Spinal cord (tissue), 10 donors: ENCODE data around the gene BBX. TPM values are rescaled to one million over a fixed set of nuclear protein-coding genes. Genes with fewer than 3 reads are reported as not detected.

Experiments used
- DNase-seq, 6 donors: peaks; one replicate each; pipeline versions ENCODE4 v3.0.0 to v3.0.0-alpha.2; 2013 to 2015; ENCODE audit warnings: low spot score in 6 of 6, low read depth in 4 of 6
- H3K27ac ChIP-seq: one replicate; pipeline ENCODE4 v1.5.1; 2013; ENCODE audit warnings: low read depth, low read length, control low read depth
- H3K27me3 ChIP-seq: one replicate; pipeline ENCODE4 v1.6.1; 2013; ENCODE audit warnings: low read length; ENCODE audit not compliant: control insufficient read depth, insufficient read depth
- H3K36me3 ChIP-seq: one replicate; pipeline ENCODE4 v1.6.1; 2013; ENCODE audit warnings: low read length; ENCODE audit not compliant: control insufficient read depth, insufficient read depth
- H3K4me1 ChIP-seq: one replicate; pipeline ENCODE4 v1.6.1; 2013; ENCODE audit warnings: low read length; ENCODE audit not compliant: control insufficient read depth, insufficient read depth
- H3K4me3 ChIP-seq: one replicate; pipeline ENCODE4 v1.5.1; 2013; ENCODE audit warnings: low read depth, low read length, control low read depth
- H3K9me3 ChIP-seq: one replicate; pipeline ENCODE4 v1.6.1; 2013; ENCODE audit warnings: low read length; ENCODE audit not compliant: control insufficient read depth, insufficient read depth
- WGBS: methylation state at CpG from one replicate; pipeline ENCODE4 v1.1.5; 2013; ENCODE audit warnings: missing lambda C conversion rate; ENCODE audit not compliant: insufficient coverage; 5-methylcytosine and 5-hydroxymethylcytosine counted together
- polyA plus RNA-seq, 2 donors: library from polyadenylated mRNA; unstranded; fragments of 120-200 nt; gene quantifications; one replicate each; pipeline ENCODE4 v1.2.1, GENCODE V29; 2013; ENCODE audit not compliant: insufficient read length in 2 of 2
- total RNA-seq, 2 donors: library from RNA; depleted of rRNA in 1 of 2; stranded (reverse); fragments of 120-200 nt in 1 of 2; fragments of >200 nt in 1 of 2; gene quantifications; one replicate each; pipeline versions ENCODE4 v1.2.3 to v1.2.4, GENCODE V29; 2013 to 2014
- donor health status: healthy.

The BBX gene
- total and polyA plus RNA-seq, 4 donors, result 20.6 to 72.0 (median 49.1) TPM

DNA sequence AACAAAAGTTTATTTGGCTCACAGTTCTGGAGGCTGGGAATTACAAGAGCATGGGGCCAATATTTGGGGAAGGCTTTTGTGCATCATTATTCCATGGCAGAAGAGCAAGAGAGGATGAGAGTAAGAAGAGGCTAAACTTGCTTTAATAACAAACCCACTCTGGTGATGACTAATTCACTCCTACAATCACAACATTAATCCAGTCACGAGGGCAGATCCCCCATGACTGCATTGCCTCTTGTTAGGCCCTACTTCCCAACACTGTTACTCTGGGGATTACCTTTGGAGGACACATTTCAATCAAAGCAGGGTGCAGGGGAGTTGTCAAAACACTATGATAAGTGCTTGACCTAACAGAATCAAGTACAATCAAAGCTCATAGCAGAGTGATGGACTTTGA, 181.7 kb downstream of the BBX start:
- 100% methylated on average over 1 of the region's 1 CpG for WGBS
- Histone ChIP-seq H3K9me3 (no peaks in the 10 kb centered on the region), H3K36me3 (no peaks in the 10 kb centered on the region), H3K4me3 (no peak overlapping the region), H3K4me1 (peaks cover 3% of the 10 kb centered on the region), H3K27ac (no peak overlapping the region), H3K27me3 (no peaks in the 10 kb centered on the region)
- no peak for DNase-seq

GRCh38 chr3:107705046-107705445, 182.3 kb downstream of the BBX start:
- DNase-seq, result no peak
- no peaks in the 10 kb centered on the region for H3K27me3 ChIP-seq
- no peak overlapping the region for H3K4me3 ChIP-seq
- 0% methylated on average over 1 of the region's 5 CpGs for WGBS
- H3K9me3 ChIP-seq, result no peaks in the 10 kb centered on the region
- no peaks in the 10 kb centered on the region for H3K36me3 ChIP-seq
- H3K27ac ChIP-seq, result no peak overlapping the region
- peaks cover 3% of the 10 kb centered on the region for H3K4me1 ChIP-seq

DNA sequence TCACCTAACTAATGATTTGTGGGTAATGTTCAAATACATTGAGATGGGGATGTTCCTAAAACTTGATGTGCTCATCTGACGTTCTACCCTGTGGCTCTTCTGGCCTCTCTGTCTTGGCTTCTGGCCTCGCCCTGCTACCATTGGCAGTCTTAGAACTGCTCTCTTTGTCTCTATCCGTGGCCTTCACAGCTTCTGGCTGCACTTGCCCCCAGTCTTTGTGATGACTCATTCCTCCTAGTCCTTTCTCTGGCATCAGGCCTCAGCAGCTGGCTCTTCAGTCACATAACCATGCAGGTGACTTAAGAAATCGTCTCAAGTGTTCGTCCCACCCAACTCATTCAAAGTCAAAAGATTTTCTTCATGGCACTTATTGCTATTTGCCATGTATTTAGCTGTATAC, 188.1 kb downstream of the BBX start:
- Histone ChIP-seq H3K4me1 (no peaks in the 10 kb centered on the region), H3K36me3 (no peaks in the 10 kb centered on the region), H3K27me3 (no peaks in the 10 kb centered on the region), H3K4me3 (no peak overlapping the region), H3K9me3 (no peaks in the 10 kb centered on the region), H3K27ac (no peak overlapping the region)
- DNase-seq, result no peak
- WGBS, result 40% methylated on average over 3 of the region's 5 CpGs

- Histone ChIP-seq H3K27me3 (no peaks in the 10 kb centered on the region), H3K4me1 (no peaks in the 10 kb centered on the region), H3K4me3 (no peak overlapping the region), H3K36me3 (no peaks in the 10 kb centered on the region), H3K27ac (no peak overlapping the region), H3K9me3 (no peaks in the 10 kb centered on the region)
- 80% methylated on average over 1 of the region's 3 CpGs for WGBS
- no peak for DNase-seq
Observed at GRCh38 chr3:107716734-107717133, 194.0 kb downstream of the BBX start.

- Histone ChIP-seq H3K9me3 (no peaks in the 10 kb centered on the region), H3K4me3 (no peak overlapping the region), H3K27ac (no peak overlapping the region), H3K36me3 (no peaks in the 10 kb centered on the region), H3K4me1 (no peaks in the 10 kb centered on the region), H3K27me3 (no peaks in the 10 kb centered on the region)
- no CpG with 5 or more reads among the region's 2 CpGs for WGBS
- no peak for DNase-seq
Observed at GRCh38 chr3:107718547-107718946, 195.8 kb downstream of the BBX start.

DNA sequence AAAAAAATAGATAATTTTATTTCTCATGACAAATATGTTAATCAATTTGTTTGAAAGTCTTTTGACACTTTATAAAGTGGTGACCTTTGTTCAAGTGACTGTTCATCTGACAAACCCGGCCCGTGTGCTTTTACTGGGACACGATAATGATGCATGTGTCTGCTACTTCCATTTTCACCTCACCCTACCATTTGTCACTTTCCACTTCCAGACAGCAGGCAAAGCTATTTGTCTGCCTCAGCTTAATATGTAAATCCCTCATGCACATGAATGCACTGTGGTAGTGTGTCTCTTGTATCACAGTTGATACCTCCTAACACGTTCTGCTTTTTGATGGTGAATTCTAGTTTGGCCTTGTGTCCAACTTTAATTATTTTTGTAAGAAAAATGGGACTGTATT, 204.3 kb downstream of the BBX start:
- Histone ChIP-seq H3K27ac (no peak overlapping the region), H3K27me3 (no peaks in the 10 kb centered on the region), H3K4me1 (no peaks in the 10 kb centered on the region), H3K4me3 (no peak overlapping the region), H3K36me3 (no peaks in the 10 kb centered on the region), H3K9me3 (no peaks in the 10 kb centered on the region)
- WGBS, result 63% methylated on average over 3 of the region's 4 CpGs
- no peak for DNase-seq

DNA sequence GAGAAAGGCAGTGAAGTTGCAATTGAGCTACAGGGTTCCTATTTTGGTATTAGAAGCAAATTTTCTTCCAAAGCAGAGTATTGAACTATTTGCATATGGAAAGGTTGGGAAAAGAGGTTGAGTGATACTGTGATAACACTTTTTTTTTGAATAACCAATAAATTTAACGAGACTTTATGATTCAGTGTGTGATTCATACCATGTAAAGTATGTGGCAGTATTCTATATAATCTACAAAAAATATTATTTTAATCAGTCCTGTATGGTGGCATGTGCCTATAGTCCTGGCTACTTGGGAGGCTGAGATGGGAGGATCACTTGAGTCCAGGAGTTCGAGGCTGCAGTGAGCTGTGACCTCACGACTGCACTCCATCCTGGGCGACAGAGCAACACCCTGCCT, 206.9 kb downstream of the BBX start:
- H3K9me3 ChIP-seq, result no peaks in the 10 kb centered on the region
- H3K4me3 ChIP-seq, result no peak overlapping the region
- H3K36me3 ChIP-seq, result no peaks in the 10 kb centered on the region
- no peaks in the 10 kb centered on the region for H3K4me1 ChIP-seq
- WGBS, result no CpG with 5 or more reads among the region's 4 CpGs
- H3K27me3 ChIP-seq, result no peaks in the 10 kb centered on the region
- no peak overlapping the region for H3K27ac ChIP-seq
- DNase-seq, result no peak

DNA sequence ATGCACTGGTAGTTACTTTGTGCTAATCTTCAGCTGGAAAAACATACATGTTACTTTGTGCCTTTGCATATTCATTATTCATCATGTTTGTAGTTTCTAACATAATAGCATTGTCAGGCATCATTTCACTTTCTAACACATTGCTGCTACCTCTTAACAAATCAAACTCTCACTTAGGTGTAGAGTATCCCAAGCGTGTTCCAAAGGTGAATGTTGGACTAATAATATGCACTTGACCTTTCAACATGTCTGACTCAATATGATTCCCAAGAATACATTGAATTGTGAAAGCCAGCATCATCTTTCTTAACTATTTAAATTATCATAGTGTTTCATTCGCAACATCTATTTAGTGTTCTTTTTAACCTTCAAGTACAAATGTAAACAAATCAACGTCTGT, 211.6 kb downstream of the BBX start:
- H3K4me1 ChIP-seq, result no peaks in the 10 kb centered on the region
- H3K36me3 ChIP-seq, result no peaks in the 10 kb centered on the region
- no peak overlapping the region for H3K4me3 ChIP-seq
- H3K9me3 ChIP-seq, result no peaks in the 10 kb centered on the region
- H3K27ac ChIP-seq, result no peak overlapping the region
- WGBS, result 67% methylated on average over 1 of the region's 3 CpGs
- H3K27me3 ChIP-seq, result no peaks in the 10 kb centered on the region
- no peak for DNase-seq

- no peak for DNase-seq
- H3K4me3 ChIP-seq, result no peak overlapping the region
- H3K9me3 ChIP-seq, result no peaks in the 10 kb centered on the region
- no peaks in the 10 kb centered on the region for H3K36me3 ChIP-seq
- H3K27ac ChIP-seq, result no peak overlapping the region
- no peaks in the 10 kb centered on the region for H3K4me1 ChIP-seq
- H3K27me3 ChIP-seq, result no peaks in the 10 kb centered on the region
Observed at GRCh38 chr3:107737914-107738313, 215.2 kb downstream of the BBX start.

- H3K27ac ChIP-seq, result no peak overlapping the region
- H3K4me3 ChIP-seq, result no peak overlapping the region
- H3K9me3 ChIP-seq, result no peaks in the 10 kb centered on the region
- H3K36me3 ChIP-seq, result no peaks in the 10 kb centered on the region
- no peaks in the 10 kb centered on the region for H3K27me3 ChIP-seq
- DNase-seq, result no peak
- 96% methylated on average over 4 of the region's 5 CpGs for WGBS
- no peaks in the 10 kb centered on the region for H3K4me1 ChIP-seq
Observed at GRCh38 chr3:107738486-107739183, 215.9 kb downstream of the BBX start.
